GM23248 (cell line): ENCODE measurements around the gene CEP152. TPM values are rescaled to one million over a fixed set of nuclear protein-coding genes. Genes with fewer than 3 reads are reported as not detected.
"Not testable (repeated sequence)": the region's sequence is repeated elsewhere in the genome, so short reads cannot be mapped to it uniquely, and the experiment has no call there.

ENCODE experiments used
- DNase-seq: peaks from one replicate; pipeline ENCODE4 v3.0.0-alpha.2; 2015
- H2AFZ ChIP-seq: fragments of 200-600 bp; sonication (generic); 2 replicates; pipeline ENCODE4 v1.6.1; 2016; ENCODE audit warnings: antibody characterized with exemption
- H3F3A ChIP-seq: fragments of 200-600 bp; sonication (generic); 2 replicates; pipeline ENCODE4 v1.6.1; 2016; ENCODE audit warnings: mild to moderate bottlenecking, antibody characterized with exemption, mixed run types; ENCODE audit not compliant: insufficient read depth
- H3K27ac ChIP-seq: fragments of 200-600 bp; sonication (generic); 2 replicates; pipeline ENCODE4 v1.5.1; 2016; ENCODE audit warnings: mild to moderate bottlenecking
- H3K27me3 ChIP-seq: fragments of 200-600 bp; sonication (generic); replicated peaks from 2 replicates; pipeline ENCODE4 v1.6.1; 2016; ENCODE audit warnings: mild to moderate bottlenecking; ENCODE audit not compliant: insufficient read depth
- H3K36me3 ChIP-seq: fragments of 200-600 bp; sonication (generic); 2 replicates; pipeline ENCODE4 v1.6.1; 2016; ENCODE audit warnings: low read depth, mild to moderate bottlenecking
- H3K4me1 ChIP-seq: fragments of 200-600 bp; sonication (generic); 2 replicates; pipeline ENCODE4 v1.6.1; 2016; ENCODE audit warnings: mild to moderate bottlenecking; ENCODE audit not compliant: insufficient read depth
- H3K4me2 ChIP-seq: fragments of 200-600 bp; sonication (generic); one replicate; pipeline ENCODE4 v1.6.1; 2016; ENCODE audit warnings: mild to moderate bottlenecking; ENCODE audit not compliant: unreplicated experiment
- H3K4me3 ChIP-seq: fragments of 200-600 bp; sonication (generic); 2 replicates; pipeline ENCODE4 v1.5.1; 2016; ENCODE audit warnings: mild to moderate bottlenecking
- H3K79me2 ChIP-seq: fragments of 200-600 bp; sonication (generic); 2 replicates; pipeline ENCODE4 v1.6.1; 2016; ENCODE audit warnings: mild to moderate bottlenecking; ENCODE audit not compliant: insufficient read depth
- H3K9ac ChIP-seq: fragments of 200-600 bp; sonication (generic); 2 replicates; pipeline ENCODE4 v1.6.1; 2016; ENCODE audit warnings: mild to moderate bottlenecking
- H3K9me2 ChIP-seq: fragments of 200-600 bp; sonication (generic); 2 replicates; pipeline ENCODE4 v1.6.1; 2016; ENCODE audit warnings: mixed run types, mild to moderate bottlenecking, moderate library complexity; ENCODE audit not compliant: insufficient read depth
- H3K9me3 ChIP-seq: fragments of 200-600 bp; sonication (generic); one replicate; pipeline ENCODE4 v1.6.1; 2017; ENCODE audit warnings: low read depth
- H4K20me1 ChIP-seq: fragments of 200-600 bp; sonication (generic); 2 replicates; pipeline ENCODE4 v1.6.0; 2016; ENCODE audit not compliant: insufficient read depth
- EZH2 ChIP-seq: fragments of 200-600 bp; sonication (generic); IDR thresholded peaks from 2 replicates; pipeline ENCODE4 v1.6.1; 2018; ENCODE audit warnings: antibody characterized with exemption, mild to moderate bottlenecking; ENCODE audit not compliant: insufficient read depth, poor library complexity, severe bottlenecking
- EZH2phosphoT487 ChIP-seq: fragments of 200-600 bp; sonication (generic); IDR thresholded peaks from 2 replicates; pipeline ENCODE4 v1.6.1; 2018; ENCODE audit warnings: antibody characterized with exemption, moderate library complexity, mild to moderate bottlenecking, low read depth; ENCODE audit not compliant: insufficient read depth
- WGBS, 2 experiments: methylation state at CpG; one replicate each; pipeline ENCODE4 v1.1.6; 2015 to 2017; ENCODE audit warnings: low lambda C conversion rate in 2 of 2, low coverage in 1 of 2; ENCODE audit errors: missing lambda C conversion rate in 2 of 2; 5-methylcytosine and 5-hydroxymethylcytosine counted together
- in situ Hi-C: fragments of 300-500 bp; cut with MboI; formaldehyde crosslinking; loops from 2 replicates; pipeline ENCODE4 v1.15.0; 2020
- polyA plus RNA-seq: library from polyadenylated mRNA; unstranded; fragments of >200 nt; fragmentation: Nextera tagmentation; extraction: Ambion mirVana; gene quantifications from 2 replicates; pipeline ENCODE4 v1.2.1, GENCODE V29; 2016
- total RNA-seq: library from RNA; depleted of rRNA; stranded (reverse); fragments of >200 nt; shearing (Covaris generic); gene quantifications from 2 replicates; pipeline ENCODE4 v1.2.3, GENCODE V29; 2014

CEP152 gene
- total and polyA plus RNA-seq, 2 experiments from 2014 or later: 1.8 to 3.6 TPM

DNA sequence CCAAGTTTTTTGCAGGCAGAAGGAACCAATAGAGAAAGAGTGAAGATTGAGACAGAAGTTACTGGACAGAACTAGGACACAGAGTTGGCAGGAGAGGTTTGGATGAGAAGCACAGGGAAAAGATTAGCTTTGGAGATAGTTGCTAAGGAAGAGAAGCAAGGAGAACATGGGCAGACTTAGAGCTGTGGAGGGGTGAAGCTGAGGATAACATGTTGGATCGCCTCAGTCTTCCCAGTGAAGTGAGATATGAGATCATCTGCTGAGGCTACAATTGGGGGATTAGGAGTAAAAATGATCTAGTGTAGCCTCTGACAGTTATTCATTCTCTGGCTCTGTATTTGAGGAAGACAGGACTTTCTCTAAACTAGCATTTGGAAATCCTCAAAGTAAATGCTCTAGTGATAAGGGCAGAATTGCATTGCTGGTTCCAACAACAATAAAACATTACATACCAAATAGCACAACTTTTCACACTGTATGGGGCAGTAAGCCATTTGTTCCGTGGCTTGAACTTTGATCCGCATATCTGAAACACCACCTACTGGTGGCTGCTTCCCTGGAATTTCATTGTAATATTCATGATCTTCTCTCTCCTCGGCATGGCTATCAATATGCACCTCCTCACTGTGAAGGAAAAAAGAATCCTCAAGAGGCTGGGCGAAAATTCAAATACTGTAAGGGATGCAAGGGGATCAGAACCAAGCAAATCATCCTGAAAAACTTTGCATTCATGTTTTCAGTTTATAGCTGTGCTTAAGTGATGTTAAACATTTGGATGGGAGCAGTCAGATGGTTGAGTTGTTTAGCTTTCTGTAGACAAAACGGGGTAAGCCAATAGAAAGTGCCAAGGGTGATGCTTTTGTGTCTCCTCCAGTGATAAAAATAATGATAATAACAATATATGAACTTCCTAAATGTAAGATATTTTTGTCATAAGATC is 44.9 kb upstream of the CEP152 start:
- H3K9me2 ChIP-seq: no peaks in the 10 kb centered on the region
- peaks cover 50% of the 10 kb centered on the region for H3K4me1 ChIP-seq
- in situ Hi-C loops: loop anchor here (25.0 kb wide), 2 partner anchors 557 to 1282 kb away; partner anchors contain the start of gene FGF7
- 5% methylated on average over 6 of the region's 6 CpGs for WGBS, 2 experiments
- peak; percentile 74 for DNase-seq
- H4K20me1 ChIP-seq: no peaks in the 10 kb centered on the region
- H3K36me3 ChIP-seq: no peaks in the 10 kb centered on the region
- no peaks in the 10 kb centered on the region for H3K9me3 ChIP-seq
- no peak for TF ChIP-seq EZH2phosphoT487
- no peak for TF ChIP-seq EZH2
- no peaks in the 10 kb centered on the region for H3K79me2 ChIP-seq
- H3K27me3 ChIP-seq: no peaks in the 10 kb centered on the region
- 0 out of 2 replicates have a peak overlapping the region, but pooled peaks have one; percentile 7 for H3K4me3 ChIP-seq
- H3K27ac ChIP-seq: peak overlapping the region; percentile 39
- H3F3A ChIP-seq: peaks cover 42% of the 10 kb centered on the region
- peak overlapping the region; percentile 49 for H2AFZ ChIP-seq
- peak overlapping the region; percentile 58 for H3K4me2 ChIP-seq
- peak overlapping the region; percentile 21 for H3K9ac ChIP-seq

DNA sequence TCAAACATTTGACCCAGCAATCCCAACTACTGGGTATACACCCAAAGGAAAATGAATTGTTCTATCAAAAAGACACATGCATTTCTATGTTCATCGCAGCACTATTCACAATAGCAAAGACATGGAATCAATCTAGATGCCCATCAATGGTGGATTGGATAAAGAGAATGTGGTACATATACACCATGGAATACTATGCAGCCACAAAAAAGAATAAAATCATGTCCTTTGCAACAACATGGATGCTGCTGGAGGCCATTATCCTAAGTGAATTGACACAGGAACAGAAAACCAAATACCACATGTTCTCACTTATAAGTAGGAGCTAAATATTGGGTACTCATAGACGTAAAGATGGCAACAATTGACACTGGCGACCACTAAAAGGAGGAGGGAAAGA is 43.6 kb upstream of the CEP152 start:
- H3K9me3 ChIP-seq, DNase-seq, H3K9ac ChIP-seq, H2AFZ ChIP-seq, H4K20me1 ChIP-seq, H3K36me3 ChIP-seq, H3K79me2 ChIP-seq, H3K4me3 ChIP-seq, H3K27me3 ChIP-seq, H3K4me2 ChIP-seq, H3K27ac ChIP-seq, H3K9me2 ChIP-seq: not testable (repeated sequence)
- in situ Hi-C loops: loop anchor here (25.0 kb wide), 2 partner anchors 558 to 1283 kb away; partner anchors contain the start of gene FGF7
- peaks cover 42% of the 10 kb centered on the region for H3F3A ChIP-seq
- WGBS, 2 experiments: 94% methylated on average over 3 of the region's 3 CpGs
- peaks cover 43% of the 10 kb centered on the region for H3K4me1 ChIP-seq

DNA sequence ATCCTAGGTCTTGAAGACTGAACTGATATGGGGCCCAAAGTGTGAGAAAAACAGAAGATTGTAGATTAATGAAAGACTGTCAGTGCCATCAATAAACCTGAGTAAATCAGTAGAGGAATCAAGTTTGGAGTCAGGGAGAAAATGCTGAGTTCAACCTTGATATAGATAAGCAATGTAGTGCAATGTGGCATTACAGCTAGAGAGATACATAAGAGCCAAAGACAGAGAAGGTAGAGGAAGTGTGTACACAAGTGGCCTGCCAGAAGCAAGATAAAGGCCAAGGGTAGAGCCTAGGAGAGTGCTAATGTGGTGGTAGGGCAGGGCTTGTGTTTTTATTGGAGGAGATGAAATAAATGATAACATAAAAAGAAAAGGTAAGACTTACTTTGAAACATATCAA is 41.1 kb upstream of the CEP152 start:
- H3K36me3 ChIP-seq: no peaks in the 10 kb centered on the region
- H3K27ac ChIP-seq: no peak overlapping the region
- H3F3A ChIP-seq: peaks cover 24% of the 10 kb centered on the region
- no peak for DNase-seq
- no peaks in the 10 kb centered on the region for H3K27me3 ChIP-seq
- H3K4me2 ChIP-seq: no peak overlapping the region
- H3K4me1 ChIP-seq: peaks cover 21% of the 10 kb centered on the region
- no peak for TF ChIP-seq EZH2phosphoT487
- H3K9me2 ChIP-seq: no peaks in the 10 kb centered on the region
- no peaks in the 10 kb centered on the region for H3K9me3 ChIP-seq
- H3K9ac ChIP-seq: no peak overlapping the region
- in situ Hi-C loops: loop anchor here (25.0 kb wide), 2 partner anchors 560 to 1285 kb away; partner anchors contain the start of gene FGF7
- H4K20me1 ChIP-seq: no peaks in the 10 kb centered on the region
- H2AFZ ChIP-seq: no peak overlapping the region
- no peaks in the 10 kb centered on the region for H3K79me2 ChIP-seq
- H3K4me3 ChIP-seq: no peak overlapping the region

DNA sequence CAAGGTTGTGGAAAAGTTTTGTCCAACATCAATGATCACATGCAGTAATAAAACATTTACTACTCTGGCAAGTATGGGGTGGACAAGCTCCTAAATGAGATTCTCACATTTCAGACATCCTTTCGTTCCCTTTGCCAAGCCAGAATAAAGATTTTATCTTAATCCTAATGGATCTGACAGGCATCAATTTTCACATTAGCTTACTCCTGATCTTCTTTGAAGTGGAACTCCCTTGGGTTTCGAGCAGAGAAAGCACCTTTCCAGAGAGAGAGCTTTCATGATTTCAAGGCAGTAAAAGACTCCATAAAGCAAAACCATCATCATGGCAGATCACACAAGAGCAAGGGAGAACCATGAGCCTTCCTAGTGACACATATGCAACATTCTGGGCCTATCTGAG is 39.8 kb upstream of the CEP152 start:
- TF ChIP-seq EZH2phosphoT487 (no peak), EZH2 (no peak)

More for the DNA sequence above, 39.8 kb upstream of the CEP152 start:
- no peak overlapping the region for H3K4me3 ChIP-seq
- H3K9me2 ChIP-seq: no peaks in the 10 kb centered on the region
- no peak overlapping the region for H3K27ac ChIP-seq
- no peak overlapping the region for H3K9ac ChIP-seq
- H4K20me1 ChIP-seq: no peaks in the 10 kb centered on the region
- no peaks in the 10 kb centered on the region for H3K27me3 ChIP-seq
- H3K9me3 ChIP-seq: no peaks in the 10 kb centered on the region
- H3K4me1 ChIP-seq: peaks cover 8% of the 10 kb centered on the region
- H3K36me3 ChIP-seq: no peaks in the 10 kb centered on the region
- no peaks in the 10 kb centered on the region for H3K79me2 ChIP-seq
- H3K4me2 ChIP-seq: no peak overlapping the region
- 0 out of 2 replicates have a peak, but pooled peaks cover 10% of the 10 kb centered on the region for H3F3A ChIP-seq
- DNase-seq: no peak
- H2AFZ ChIP-seq: no peak overlapping the region
- in situ Hi-C loops: loop anchor here (25.0 kb wide), 2 partner anchors 562 to 1287 kb away; partner anchors contain the start of gene FGF7
- WGBS, 2 experiments: 86 to 95% methylated on average over 2 of the region's 2 CpGs
